B cell (primary cell): ENCODE results near the gene KIAA1328. TPM values are rescaled to one million over a fixed set of nuclear protein-coding genes. Genes with fewer than 3 reads are reported as not detected.

Source experiments
- ATAC-seq: fragments of 200-7000 bp; cut with Tn5 transposase; one replicate; pipeline ENCODE4 v1.10.0; 2021; ENCODE audit warnings: low read depth, mild to moderate bottlenecking, moderate number of reproducible peaks, moderate library complexity
- CTCF ChIA-PET: fragments of 350-600 bp; sonication (Branson Sonifier 250); formaldehyde crosslinking; loops from one replicate; lab custom pipeline; 2021; ENCODE audit warnings: antibody characterized with exemption, inconsistent platforms; lab: Charles Lee
- POLR2A ChIA-PET: fragments of 350-600 bp; sonication (Branson Sonifier 250); formaldehyde crosslinking; loops from one replicate; lab custom pipeline; 2021; ENCODE audit warnings: antibody characterized with exemption; lab: Charles Lee
- DNase-seq: peaks from one replicate; pipeline ENCODE4 v3.0.0; 2013
- H2AFZ ChIP-seq: 2 replicates; pipeline ENCODE4 v1.6.1; 2012; ENCODE audit warnings: mild to moderate bottlenecking, low read depth, low read length; ENCODE audit not compliant: insufficient read depth, poor library complexity, severe bottlenecking
- H3K27ac ChIP-seq, 2 donors: 1 replicate in 1 of 2; 2 replicates in 1 of 2; pipeline ENCODE4 v1.5.1; 2012 to 2013; ENCODE audit warnings: low read length in 2 of 2, mild to moderate bottlenecking in 2 of 2, moderate library complexity in 1 of 2
- H3K27me3 ChIP-seq, 4 experiments: fragments of 200-600 bp in 1 of 4; sonication (generic) in 1 of 4; replicated peaks in 1 of 4; 1 replicate in 2 of 4; 2 replicates in 2 of 4; pipeline versions ENCODE4 v1.6.1 to v1.7.0; 2013 to 2016; ENCODE audit warnings: low read length in 3 of 4, mild to moderate bottlenecking in 2 of 4, mixed read lengths in 1 of 4, moderate library complexity in 1 of 4; ENCODE audit not compliant: insufficient read depth in 4 of 4, control insufficient read depth in 3 of 4; ENCODE audit errors: control extremely low read depth in 1 of 4
- H3K36me3 ChIP-seq, 2 experiments: replicated peaks in 1 of 2; 1 replicate in 1 of 2; 2 replicates in 1 of 2; pipeline versions ENCODE4 v1.6.1 to v1.7.1; 2013; ENCODE audit warnings: low read length in 1 of 2; ENCODE audit not compliant: insufficient read depth in 2 of 2, control insufficient read depth in 1 of 2; ENCODE audit errors: control extremely low read depth in 1 of 2, extremely low read depth in 1 of 2
- H3K4me1 ChIP-seq, 2 donors: fragments of 200-600 bp in 1 of 2; sonication (generic) in 1 of 2; 1 replicate in 1 of 2; 2 replicates in 1 of 2; pipeline versions ENCODE4 v1.5.1 to v1.6.1; 2013 to 2017; ENCODE audit warnings: low read length in 2 of 2; ENCODE audit not compliant: control insufficient read depth in 2 of 2, insufficient read depth in 2 of 2
- H3K4me2 ChIP-seq: replicated peaks from 2 replicates; pipeline ENCODE3; 2012; ENCODE audit warnings: mild to moderate bottlenecking, low read depth, low read length; ENCODE audit not compliant: poor library complexity, severe bottlenecking
- H3K4me3 ChIP-seq, 5 experiments: fragments of 200-600 bp in 1 of 5; sonication (generic) in 1 of 5; 1 replicate in 3 of 5; 2 replicates in 2 of 5; pipeline versions ENCODE4 v1.5.1 to v1.7.0; 2011 to 2016; ENCODE audit warnings: low read length in 4 of 5, mild to moderate bottlenecking in 4 of 5, low read depth in 2 of 5, control low read depth in 1 of 5, moderate library complexity in 1 of 5; ENCODE audit not compliant: insufficient read depth in 1 of 5; ENCODE audit errors: control extremely low read depth in 1 of 5, extremely low read depth in 1 of 5
- H3K79me2 ChIP-seq: fragments of 200-600 bp; sonication (generic); one replicate; pipeline ENCODE4 v1.6.0; 2016; ENCODE audit warnings: low read length; ENCODE audit not compliant: control insufficient read depth, insufficient read depth
- H3K9ac ChIP-seq: fragments of 200-600 bp; sonication (generic); 2 replicates; pipeline ENCODE4 v1.6.1; 2017; ENCODE audit warnings: mild to moderate bottlenecking, low read length, moderate library complexity
- H3K9me3 ChIP-seq, 3 donors: one replicate each; pipeline versions ENCODE4 v1.6.1 to v1.7.1; 2013; ENCODE audit warnings: low read length in 2 of 3; ENCODE audit not compliant: control insufficient read depth in 2 of 3, insufficient read depth in 1 of 3; ENCODE audit errors: control extremely low read depth in 1 of 3
- H4K20me1 ChIP-seq: 2 replicates; pipeline ENCODE4 v1.6.0; 2012; ENCODE audit warnings: mild to moderate bottlenecking, low read length; ENCODE audit not compliant: insufficient read depth, control insufficient read depth, poor library complexity, severe bottlenecking
- H3K27ac Mint-ChIP-seq: one replicate; pipeline ENCODE4 v1.8.0; 2021; ENCODE audit warnings: mixed read lengths
- H3K27me3 Mint-ChIP-seq: one replicate; pipeline ENCODE4 v1.8.0; 2021; ENCODE audit warnings: mixed read lengths
- H3K4me1 Mint-ChIP-seq: one replicate; pipeline ENCODE4 v1.8.0; 2021; ENCODE audit warnings: mixed read lengths
- H3K4me3 Mint-ChIP-seq: one replicate; pipeline ENCODE4 v1.8.0; 2021; ENCODE audit warnings: mixed read lengths
- H3K9me3 Mint-ChIP-seq: one replicate; pipeline ENCODE4 v1.8.0; 2022; ENCODE audit warnings: mixed read lengths; ENCODE audit not compliant: insufficient read depth
- EZH2 ChIP-seq: IDR thresholded peaks from 2 replicates; pipeline ENCODE4 v1.6.1; 2012; ENCODE audit warnings: borderline replicate concordance, low read depth, mild to moderate bottlenecking, moderate library complexity, low read length; ENCODE audit not compliant: insufficient read depth, poor library complexity, severe bottlenecking
- WGBS: methylation state at CpG from one replicate; pipeline ENCODE4 v1.1.5; 2013; ENCODE audit warnings: missing lambda C conversion rate; ENCODE audit not compliant: insufficient coverage; 5-methylcytosine and 5-hydroxymethylcytosine counted together
- intact Hi-C: fragments of 100-400 bp; cut with micrococcal nuclease; formaldehyde crosslinking; loops from one replicate; pipeline ENCODE4 v1.10.0; 2022
- polyA plus RNA-seq: library from polyadenylated mRNA; depleted of rRNA; stranded (reverse); fragments of >200 nt; gene quantifications from 2 replicates; pipeline ENCODE4 v1.2.3, GENCODE V29; 2012
- total RNA-seq, 2 donors: library from RNA; stranded (reverse); fragments of 120-200 nt in 1 of 2; gene quantifications; 1 replicate in 1 of 2; 2 replicates in 1 of 2; pipeline versions ENCODE4 v1.2.3 to v1.2.4, GENCODE V29; 2013 to 2022
- TF ChIP-seq, protein P1 (sequence below): fragments of 200-600 bp; IDR thresholded peaks from one replicate; pipeline ENCODE4 v1.8.0; 2022; ENCODE audit warnings: antibody characterized with exemption, mild to moderate bottlenecking

The KIAA1328 gene
- total and polyA plus RNA-seq, 2 donors (not counting 1 experiment from before 2014, with no cell fraction given) = 9.1 to 22.1 TPM

DNA sequence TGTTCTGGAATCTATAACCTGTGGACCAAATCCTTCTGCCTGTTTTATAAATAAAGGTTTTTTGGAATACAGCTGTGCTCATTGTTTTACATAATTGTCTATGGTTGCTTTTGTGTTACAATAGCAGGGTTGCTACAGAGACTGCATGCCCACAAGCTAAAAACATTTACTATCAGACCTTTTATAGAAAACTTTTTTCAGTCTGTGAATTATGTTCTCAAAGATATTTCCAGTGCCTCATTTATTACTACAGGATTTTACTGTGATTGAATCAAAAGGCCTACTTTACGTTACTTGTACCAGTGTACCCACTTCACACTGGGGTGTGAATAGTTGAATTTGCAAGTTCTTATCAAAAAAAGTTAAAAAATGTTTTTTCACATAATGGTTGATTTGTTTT is 7.0 kb downstream of the KIAA1328 start:
- intact Hi-C loops = no loop called here
- Histone ChIP-seq H4K20me1 (no peaks in the 10 kb centered on the region), H3K27ac (no peak overlapping the region), H3K79me2 (no peaks in the 10 kb centered on the region), H3K4me3 (no peak overlapping the region), H3K4me2 (no peak overlapping the region), H3K27me3 (no peaks in the 10 kb centered on the region), H3K36me3 (peaks cover 6 to 10% of the 10 kb centered on the region in 2 experiments), H2AFZ (no peak overlapping the region), H3K9ac (no peak overlapping the region), H3K9me3 (peaks cover 0 to 4% (median 4%) of the 10 kb centered on the region in 3 donors), H3K4me1 (no peaks in the 10 kb centered on the region)
- ATAC-seq (no peak), DNase-seq (no peak)
- Mint-ChIP-seq H3K27me3 (no peaks in the 10 kb centered on the region), H3K4me1 (peaks cover 7% of the 10 kb centered on the region), H3K27ac (no peak overlapping the region), H3K9me3 (no peaks in the 10 kb centered on the region), H3K4me3 (no peak overlapping the region)
- POLR2A ChIA-PET = no interaction called here
- TF ChIP-seq, protein P1, sequence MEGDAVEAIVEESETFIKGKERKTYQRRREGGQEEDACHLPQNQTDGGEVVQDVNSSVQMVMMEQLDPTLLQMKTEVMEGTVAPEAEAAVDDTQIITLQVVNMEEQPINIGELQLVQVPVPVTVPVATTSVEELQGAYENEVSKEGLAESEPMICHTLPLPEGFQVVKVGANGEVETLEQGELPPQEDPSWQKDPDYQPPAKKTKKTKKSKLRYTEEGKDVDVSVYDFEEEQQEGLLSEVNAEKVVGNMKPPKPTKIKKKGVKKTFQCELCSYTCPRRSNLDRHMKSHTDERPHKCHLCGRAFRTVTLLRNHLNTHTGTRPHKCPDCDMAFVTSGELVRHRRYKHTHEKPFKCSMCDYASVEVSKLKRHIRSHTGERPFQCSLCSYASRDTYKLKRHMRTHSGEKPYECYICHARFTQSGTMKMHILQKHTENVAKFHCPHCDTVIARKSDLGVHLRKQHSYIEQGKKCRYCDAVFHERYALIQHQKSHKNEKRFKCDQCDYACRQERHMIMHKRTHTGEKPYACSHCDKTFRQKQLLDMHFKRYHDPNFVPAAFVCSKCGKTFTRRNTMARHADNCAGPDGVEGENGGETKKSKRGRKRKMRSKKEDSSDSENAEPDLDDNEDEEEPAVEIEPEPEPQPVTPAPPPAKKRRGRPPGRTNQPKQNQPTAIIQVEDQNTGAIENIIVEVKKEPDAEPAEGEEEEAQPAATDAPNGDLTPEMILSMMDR = no peak
- no peak for TF ChIP-seq EZH2
- CTCF ChIA-PET = no interaction called here
- no CpG with 5 or more reads among the region's 1 CpG for WGBS

DNA sequence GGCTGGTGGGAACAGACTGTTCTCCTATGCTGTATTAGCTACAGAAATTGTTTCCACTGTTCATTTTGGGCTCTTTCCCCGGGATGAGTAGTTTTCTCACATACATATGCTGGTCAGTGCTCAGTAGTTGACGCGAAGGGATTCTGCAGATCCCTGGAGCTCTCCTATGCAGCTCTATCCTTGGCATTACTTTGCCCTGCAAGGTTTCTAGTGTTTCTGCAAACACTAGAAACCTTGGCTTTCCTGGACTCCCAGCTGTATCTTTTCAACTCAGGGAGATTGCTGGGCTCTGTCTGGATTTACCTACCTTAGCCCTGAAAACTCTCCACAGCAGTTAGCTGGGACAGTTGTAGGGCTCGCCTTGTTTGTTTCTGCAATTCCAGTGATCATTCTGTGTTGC is 10.9 kb downstream of the KIAA1328 start:
- Histone ChIP-seq H3K4me2 (no peak overlapping the region), H3K79me2 (no peaks in the 10 kb centered on the region), H3K9ac (no peak overlapping the region), H3K9me3 (peaks cover 0 to 4% (median 4%) of the 10 kb centered on the region in 3 donors), H3K27me3 (no peaks in the 10 kb centered on the region), H3K4me3 (no peak overlapping the region), H3K4me1 (no peaks in the 10 kb centered on the region), H2AFZ (no peak overlapping the region), H3K36me3 (peaks cover 6 to 10% of the 10 kb centered on the region in 2 experiments), H3K27ac (no peak overlapping the region), H4K20me1 (no peaks in the 10 kb centered on the region)
- WGBS = 98% methylated on average over 3 of the region's 4 CpGs
- Mint-ChIP-seq H3K9me3 (no peaks in the 10 kb centered on the region), H3K27ac (no peak overlapping the region), H3K4me1 (no peaks in the 10 kb centered on the region), H3K27me3 (no peaks in the 10 kb centered on the region), H3K4me3 (no peak overlapping the region)
- POLR2A ChIA-PET = no interaction called here
- no peak for ATAC-seq
- DNase-seq = no peak
- CTCF ChIA-PET = interaction anchor here (0.6 kb wide), 1 partner anchor 13 kb away, joined by 3 read pairs; no protein-coding TSS in a partner anchor
- TF ChIP-seq, protein P1 = no peak
- TF ChIP-seq EZH2 = no peak
- intact Hi-C loops = no loop called here
